IMR-90 (cell line): ENCODE measurements around the gene CORO1A. TPM values are rescaled to one million over a fixed set of nuclear protein-coding genes. Genes with fewer than 3 reads are reported as not detected.
A peak's percentile ranks its signal among the peaks of the same experiment; 100 is the strongest.

Source experiments
- ATAC-seq: fragments of 200-7000 bp; cut with Tn5 transposase; 2 replicates; pipeline ENCODE4 v1.9.1; 2020; ENCODE audit warnings: low read depth, mild to moderate bottlenecking, moderate library complexity
- BruUV-seq: library from RNA; stranded (reverse); fragments of 400-500 nt; replicated peaks from 2 replicates; lab custom pipeline; 2021; lab: Mats Ljungman, UMichigan
- CTCF ChIA-PET: fragments of 300-600 bp; formaldehyde crosslinking; extraction: SDS; loops from one replicate; lab custom pipeline; 2021; ENCODE audit warnings: antibody characterized with exemption; lab: Yijun Ruan, JAX
- POLR2A ChIA-PET: fragments of 300-600 bp; sonication (Branson Sonifier 250); formaldehyde crosslinking; loops from one replicate; lab custom pipeline; 2022; ENCODE audit warnings: antibody characterized with exemption; ENCODE audit not compliant: unreplicated experiment; lab: Charles Lee
- DNase-seq: peaks from one replicate; pipeline ENCODE4 v3.0.0; 2013
- H2AFZ ChIP-seq: replicated peaks from 2 replicates; pipeline ENCODE3; 2013; ENCODE audit warnings: low read length, mild to moderate bottlenecking; ENCODE audit not compliant: poor library complexity
- H2AK5ac ChIP-seq: 2 replicates; pipeline ENCODE4 v1.6.1; 2013; ENCODE audit warnings: low read depth, low read length, inconsistent platforms
- H2AK9ac ChIP-seq: replicated peaks from 2 replicates; pipeline ENCODE3; 2013; ENCODE audit warnings: mild to moderate bottlenecking, low read depth, low read length, moderate library complexity; ENCODE audit not compliant: poor library complexity
- H2BK120ac ChIP-seq: 2 replicates; pipeline ENCODE4 v1.6.1; 2013; ENCODE audit warnings: low read depth, low read length, inconsistent platforms
- H2BK15ac ChIP-seq: 3 replicates; pipeline ENCODE4 v1.6.1; 2013; ENCODE audit warnings: low read depth, low read length, inconsistent platforms
- H2BK20ac ChIP-seq: 2 replicates; pipeline ENCODE4 v1.6.1; 2013; ENCODE audit warnings: low read depth, mild to moderate bottlenecking, inconsistent platforms, low read length, moderate library complexity
- H2BK5ac ChIP-seq: 2 replicates; pipeline ENCODE4 v1.6.1; 2013; ENCODE audit warnings: mild to moderate bottlenecking, low read depth, low read length, inconsistent platforms; ENCODE audit not compliant: poor library complexity, severe bottlenecking
- H3K14ac ChIP-seq: replicated peaks from 2 replicates; pipeline ENCODE4 v1.6.1; 2013; ENCODE audit warnings: low read depth, low read length, inconsistent platforms
- H3K18ac ChIP-seq: 2 replicates; pipeline ENCODE4 v1.6.1; 2013; ENCODE audit warnings: low read depth, low read length, control low read depth
- H3K23ac ChIP-seq: 2 replicates; pipeline ENCODE4 v1.6.1; 2013; ENCODE audit warnings: low read depth, low read length, inconsistent platforms
- H3K27ac ChIP-seq: 2 replicates; pipeline ENCODE4 v1.5.1; 2013; ENCODE audit warnings: mild to moderate bottlenecking, control low read depth, low read length; ENCODE audit not compliant: insufficient read depth
- H3K27me3 ChIP-seq: 2 replicates; pipeline ENCODE4 v1.6.1; 2013; ENCODE audit warnings: low read length; ENCODE audit not compliant: control insufficient read depth, insufficient read depth
- H3K36me3 ChIP-seq: 2 replicates; pipeline ENCODE4 v1.6.1; 2013; ENCODE audit warnings: low read length, mixed read lengths; ENCODE audit not compliant: control insufficient read depth, insufficient read depth
- H3K4ac ChIP-seq: 2 replicates; pipeline ENCODE4 v1.6.1; 2013; ENCODE audit warnings: low read depth, low read length, inconsistent platforms
- H3K4me1 ChIP-seq: 2 replicates; pipeline ENCODE4 v1.6.1; 2013; ENCODE audit warnings: low read length, mixed read lengths; ENCODE audit not compliant: control insufficient read depth, insufficient read depth
- H3K4me2 ChIP-seq: 2 replicates; pipeline ENCODE4 v1.6.1; 2013; ENCODE audit warnings: low read depth, mild to moderate bottlenecking, control low read depth, low read length, moderate library complexity
- H3K4me3 ChIP-seq: 2 replicates; pipeline ENCODE4 v1.5.1; 2013; ENCODE audit warnings: low read depth, mild to moderate bottlenecking, control low read depth, low read length, moderate library complexity; ENCODE audit not compliant: insufficient read depth
- H3K56ac ChIP-seq: 2 replicates; pipeline ENCODE4 v1.6.1; 2013; ENCODE audit warnings: low read length, inconsistent platforms; ENCODE audit not compliant: insufficient read depth; ENCODE audit errors: extremely low read depth
- H3K79me1 ChIP-seq, 2 experiments: 2 replicates each; pipeline ENCODE4 v1.6.1; 2013; ENCODE audit warnings: low read length in 2 of 2, inconsistent platforms in 1 of 2, low read depth in 1 of 2
- H3K9ac ChIP-seq: 2 replicates; pipeline ENCODE4 v1.6.1; 2013; ENCODE audit warnings: low read depth, low read length, control low read depth
- H3K9me1 ChIP-seq: 2 replicates; pipeline ENCODE4 v1.6.1; 2013; ENCODE audit warnings: low read length, inconsistent platforms; ENCODE audit not compliant: insufficient read depth
- H3K9me3 ChIP-seq: 2 replicates; pipeline ENCODE4 v1.6.1; 2013; ENCODE audit warnings: low read length; ENCODE audit not compliant: control insufficient read depth, insufficient read depth
- H4K20me1 ChIP-seq: 2 replicates; pipeline ENCODE4 v1.6.1; 2013; ENCODE audit warnings: low read length, inconsistent platforms; ENCODE audit not compliant: insufficient read depth
- H4K5ac ChIP-seq: 2 replicates; pipeline ENCODE4 v1.6.1; 2013; ENCODE audit warnings: mild to moderate bottlenecking, low read depth, low read length, control low read depth
- H4K8ac ChIP-seq, 2 experiments: 2 replicates each; pipeline ENCODE4 v1.6.1; 2013; ENCODE audit warnings: low read depth in 2 of 2, low read length in 2 of 2, control low read depth in 1 of 2, inconsistent platforms in 1 of 2
- H4K91ac ChIP-seq: 2 replicates; pipeline ENCODE4 v1.6.1; 2013; ENCODE audit warnings: low read depth, low read length, inconsistent platforms; ENCODE audit not compliant: insufficient read depth
- BHLHE40 ChIP-seq: fragments of 150-350 bp; IDR thresholded peaks from 2 replicates; pipeline ENCODE4 v1.6.1; 2016; ENCODE audit warnings: mild to moderate bottlenecking, low read depth, low read length
- CEBPB ChIP-seq: IDR thresholded peaks from 2 replicates; pipeline ENCODE4 v1.6.1; 2012; ENCODE audit warnings: low read depth, low read length, improper control_type of control experiment
- CHD1 ChIP-seq: IDR thresholded peaks from 2 replicates; pipeline ENCODE4 v1.6.1; 2012; ENCODE audit warnings: low read depth, low read length, improper control_type of control experiment
- ELK1 ChIP-seq: fragments of 150-350 bp; IDR thresholded peaks from 2 replicates; pipeline ENCODE4 v1.6.1; 2016; ENCODE audit warnings: low read depth, mild to moderate bottlenecking, low read length, moderate library complexity, borderline replicate concordance
- FOS ChIP-seq: fragments of 150-350 bp; IDR thresholded peaks from 2 replicates; pipeline ENCODE4 v1.6.1; 2016; ENCODE audit warnings: low read depth, low read length
- MAFK ChIP-seq: IDR thresholded peaks from 2 replicates; pipeline ENCODE4 v1.6.1; 2012; ENCODE audit warnings: low read depth, low read length, improper control_type of control experiment
- MAZ ChIP-seq: IDR thresholded peaks from 2 replicates; pipeline ENCODE4 v1.6.1; 2012; ENCODE audit warnings: low read depth, mild to moderate bottlenecking, low read length, improper control_type of control experiment, moderate library complexity, borderline replicate concordance
- NFE2L2 ChIP-seq: fragments of 150-350 bp; IDR thresholded peaks from 2 replicates; pipeline ENCODE4 v1.6.1; 2016; ENCODE audit warnings: low read depth, mild to moderate bottlenecking, low read length
- RAD21 ChIP-seq: IDR thresholded peaks from 2 replicates; pipeline ENCODE4 v1.6.1; 2012; ENCODE audit warnings: low read length, improper control_type of control experiment
- RCOR1 ChIP-seq: IDR thresholded peaks from 2 replicates; pipeline ENCODE4 v1.6.1; 2012; ENCODE audit warnings: mild to moderate bottlenecking, low read length, improper control_type of control experiment; ENCODE audit not compliant: insufficient replicate concordance
- RFX5 ChIP-seq: IDR thresholded peaks from 2 replicates; pipeline ENCODE4 v1.8.0; 2012; ENCODE audit warnings: low read depth, mild to moderate bottlenecking, low read length, moderate library complexity
- SMC3 ChIP-seq: fragments of 150-350 bp; IDR thresholded peaks from 2 replicates; pipeline ENCODE4 v1.6.1; 2016; ENCODE audit warnings: low read depth, mild to moderate bottlenecking, antibody characterized with exemption, low read length, moderate library complexity
- whole genome bisulfite sequencing, 2 experiments: methylation state at CpG; one replicate each; pipeline versions ENCODE4 v1.1.5 to v1.1.7; 2013; ENCODE audit warnings: missing lambda C conversion rate in 2 of 2; ENCODE audit not compliant: insufficient read length in 1 of 2; ENCODE audit errors: extremely low coverage in 2 of 2; 5-methylcytosine and 5-hydroxymethylcytosine counted together
- dilution Hi-C: fragments of 300-500 bp; cut with HindIII; formaldehyde crosslinking; loops from one replicate; pipeline ENCODE4 v1.14.3; 2018; ENCODE audit warnings: low sequenced_read_pairs; ENCODE audit not compliant: unreplicated experiment
- in situ Hi-C: fragments of 300-500 bp; cut with MboI; formaldehyde crosslinking; loops from 3 replicates; pipeline ENCODE4 v1.14.3; 2019; ENCODE audit warnings: low sequenced_read_pairs, inconsistent platforms, mixed read lengths
- intact Hi-C: fragments of 100-400 bp; cut with micrococcal nuclease; formaldehyde crosslinking; loops from 2 replicates; pipeline ENCODE4 v1.10.0; 2022
- polyA plus RNA-seq, 3 experiments: library from polyadenylated mRNA; depleted of rRNA; stranded (reverse); fragments of >200 nt; gene quantifications; 2 replicates each; pipeline ENCODE4 v1.2.3, GENCODE V29; 2012; ENCODE audit warnings: low replicate concordance in 1 of 3
- total RNA-seq: library from RNA; depleted of rRNA; stranded (reverse); fragments of >200 nt; gene quantifications from 2 replicates; pipeline ENCODE4 v1.2.3, GENCODE V29; 2012
- TF ChIP-seq, protein P1 (sequence below): fragments of 150-350 bp; IDR thresholded peaks from 2 replicates; pipeline ENCODE4 v1.6.1; 2017; ENCODE audit warnings: mild to moderate bottlenecking, antibody characterized with exemption, low read length, low read depth
- TF ChIP-seq, protein P2 (sequence below): conservative IDR thresholded peaks from 2 replicates; pipeline ENCODE4 v1.5.1; 2012; ENCODE audit warnings: mild to moderate bottlenecking, low read depth, low read length, improper control_type of control experiment

Gene CORO1A
- total and polyA plus RNA-seq, 2 of the 4 experiments (the other 2 are of a cell fraction): 7.2 to 13.2 TPM

- H2AK9ac ChIP-seq: peak overlapping the region; percentile 82
- H4K5ac ChIP-seq: no peak overlapping the region
- H2AFZ ChIP-seq: peak overlapping the region; percentile 75
- no peak overlapping the region for H3K27ac ChIP-seq
- no peak overlapping the region for H3K4me2 ChIP-seq
- intact Hi-C loops (no loop called here), in situ Hi-C loops (loop anchor here (25.0 kb wide), 1 partner anchor 228 kb away; the partner anchor contains the start of gene ZNF771), dilution Hi-C loops (no loop called here)
- H2BK15ac ChIP-seq: no peak overlapping the region
- no peaks in the 10 kb centered on the region; the same call in 1 of the 2 replicates for H4K20me1 ChIP-seq
- H3K4me1 ChIP-seq: peaks cover 2% of the 10 kb centered on the region; the same call in 1 of the 2 replicates
- no peak overlapping the region for H3K18ac ChIP-seq
- no peak overlapping the region for H2BK120ac ChIP-seq
- ATAC-seq: no peak
- no TSS peak for BruUV-seq
- no peak overlapping the region for H3K23ac ChIP-seq
- 65% methylated on average over 7 of the region's 24 CpGs; no CpG with 5 or more reads in 1 of the 2 experiments for WGBS, 2 experiments
- H3K56ac ChIP-seq: no peak overlapping the region
- no peaks in the 10 kb centered on the region for H3K9me1 ChIP-seq
- H3K14ac ChIP-seq: no peak overlapping the region
- no peak overlapping the region for H2BK20ac ChIP-seq
- H3K9me3 ChIP-seq: no peaks in the 10 kb centered on the region
- H2AK5ac ChIP-seq: no peak overlapping the region
- H3K9ac ChIP-seq: no peak overlapping the region
- no peak overlapping the region; a peak in 1 of 4 replicates for H4K8ac ChIP-seq
- DNase-seq: no peak
- H4K91ac ChIP-seq: no peak overlapping the region
- POLR2A ChIA-PET: no interaction called here
- H3K27me3 ChIP-seq: no peaks in the 10 kb centered on the region
- H3K4me3 ChIP-seq: no peak overlapping the region
- H3K79me1 ChIP-seq: peaks cover 0 to 7% of the 10 kb centered on the region in 2 experiments; a peak in 2 of 4 replicates
- CTCF ChIA-PET: no interaction called here
- H2BK5ac ChIP-seq: no peak overlapping the region
- peaks cover 1% of the 10 kb centered on the region; the same call in 1 of the 2 replicates for H3K36me3 ChIP-seq
- H3K4ac ChIP-seq: no peak overlapping the region
- TF ChIP-seq RAD21 (no peak), FOS (no peak), CHD1 (no peak), ELK1 (no peak), MAZ (no peak), SMC3 (no peak), CEBPB (no peak), NFE2L2 (no peak), RCOR1 (no peak), MAFK (no peak), BHLHE40 (no peak), RFX5 (no peak)
- TF ChIP-seq, protein P1, sequence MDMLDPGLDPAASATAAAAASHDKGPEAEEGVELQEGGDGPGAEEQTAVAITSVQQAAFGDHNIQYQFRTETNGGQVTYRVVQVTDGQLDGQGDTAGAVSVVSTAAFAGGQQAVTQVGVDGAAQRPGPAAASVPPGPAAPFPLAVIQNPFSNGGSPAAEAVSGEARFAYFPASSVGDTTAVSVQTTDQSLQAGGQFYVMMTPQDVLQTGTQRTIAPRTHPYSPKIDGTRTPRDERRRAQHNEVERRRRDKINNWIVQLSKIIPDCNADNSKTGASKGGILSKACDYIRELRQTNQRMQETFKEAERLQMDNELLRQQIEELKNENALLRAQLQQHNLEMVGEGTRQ: no peak
- TF ChIP-seq, protein P2, sequence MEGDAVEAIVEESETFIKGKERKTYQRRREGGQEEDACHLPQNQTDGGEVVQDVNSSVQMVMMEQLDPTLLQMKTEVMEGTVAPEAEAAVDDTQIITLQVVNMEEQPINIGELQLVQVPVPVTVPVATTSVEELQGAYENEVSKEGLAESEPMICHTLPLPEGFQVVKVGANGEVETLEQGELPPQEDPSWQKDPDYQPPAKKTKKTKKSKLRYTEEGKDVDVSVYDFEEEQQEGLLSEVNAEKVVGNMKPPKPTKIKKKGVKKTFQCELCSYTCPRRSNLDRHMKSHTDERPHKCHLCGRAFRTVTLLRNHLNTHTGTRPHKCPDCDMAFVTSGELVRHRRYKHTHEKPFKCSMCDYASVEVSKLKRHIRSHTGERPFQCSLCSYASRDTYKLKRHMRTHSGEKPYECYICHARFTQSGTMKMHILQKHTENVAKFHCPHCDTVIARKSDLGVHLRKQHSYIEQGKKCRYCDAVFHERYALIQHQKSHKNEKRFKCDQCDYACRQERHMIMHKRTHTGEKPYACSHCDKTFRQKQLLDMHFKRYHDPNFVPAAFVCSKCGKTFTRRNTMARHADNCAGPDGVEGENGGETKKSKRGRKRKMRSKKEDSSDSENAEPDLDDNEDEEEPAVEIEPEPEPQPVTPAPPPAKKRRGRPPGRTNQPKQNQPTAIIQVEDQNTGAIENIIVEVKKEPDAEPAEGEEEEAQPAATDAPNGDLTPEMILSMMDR: no peak
These were observed 891 bp downstream of the CORO1A start for GRCh38 chr16:30184096-30184890.
